ENCODE results near the gene SHF.

Gene SHF

DNA sequence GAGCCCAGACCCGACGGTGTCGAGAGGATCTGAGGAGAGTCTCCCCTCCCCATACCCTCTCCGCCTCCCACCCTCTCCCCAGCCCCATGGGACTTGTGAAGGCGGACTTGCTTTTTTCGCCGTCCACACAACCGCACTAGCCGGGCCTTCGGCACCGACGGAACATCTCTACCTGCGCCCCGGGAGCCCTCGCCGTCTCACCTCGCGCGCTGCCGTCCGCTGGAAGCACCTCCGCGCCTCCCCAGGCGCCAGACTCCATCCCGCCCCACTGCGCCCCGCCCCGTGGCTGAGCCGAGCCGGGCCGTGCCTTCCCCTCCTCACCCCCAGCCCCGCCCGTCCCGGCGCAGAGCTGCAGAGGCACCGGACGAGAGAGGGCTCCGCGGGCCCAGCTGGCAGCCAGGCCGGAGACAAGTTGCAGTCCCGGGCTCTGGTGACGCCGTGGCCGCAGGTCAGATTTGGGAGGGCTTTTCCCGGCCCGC lies 58.1 kb downstream of the SHF start, which contains the start of the genes DUOX1 and DUOXA1:
DUOX1 (plus strand) TSS at position 344 of the 479 bp plus-strand sequence. CDS start 1,973 bp downstream, outside the sequence.
DUOXA1 (minus strand) TSS at position 229 of the 479 bp plus-strand sequence. CDS start 6,865 bp downstream, outside the sequence.
- no peaks in the 10 kb centered on the region for H3K36me3 ChIP-seq (ENCODE audit: insufficient read depth, low read depth, low read length)
- no peaks in the 10 kb centered on the region; the same call in 1 of the 2 replicates for H3K9me3 ChIP-seq (ENCODE audit: insufficient read depth, low read depth, low read length)
- peaks cover 100% of the 10 kb centered on the region for H3K27me3 ChIP-seq (ENCODE audit: insufficient read depth, low read length)
- peak within 1 kb of the TSS; percentile 72 for H3K4me3 ChIP-seq (ENCODE audit: low read length)
- H3K27ac ChIP-seq (ENCODE audit: low read length): no peak within 1 kb of the TSS
- H3K4me1 ChIP-seq (ENCODE audit: insufficient read depth, low read length): no peaks in the 10 kb centered on the region; the same call in 1 of the 2 replicates
- H3K9ac ChIP-seq (ENCODE audit: low read depth, low read length): no peak within 1 kb of the TSS

DNA sequence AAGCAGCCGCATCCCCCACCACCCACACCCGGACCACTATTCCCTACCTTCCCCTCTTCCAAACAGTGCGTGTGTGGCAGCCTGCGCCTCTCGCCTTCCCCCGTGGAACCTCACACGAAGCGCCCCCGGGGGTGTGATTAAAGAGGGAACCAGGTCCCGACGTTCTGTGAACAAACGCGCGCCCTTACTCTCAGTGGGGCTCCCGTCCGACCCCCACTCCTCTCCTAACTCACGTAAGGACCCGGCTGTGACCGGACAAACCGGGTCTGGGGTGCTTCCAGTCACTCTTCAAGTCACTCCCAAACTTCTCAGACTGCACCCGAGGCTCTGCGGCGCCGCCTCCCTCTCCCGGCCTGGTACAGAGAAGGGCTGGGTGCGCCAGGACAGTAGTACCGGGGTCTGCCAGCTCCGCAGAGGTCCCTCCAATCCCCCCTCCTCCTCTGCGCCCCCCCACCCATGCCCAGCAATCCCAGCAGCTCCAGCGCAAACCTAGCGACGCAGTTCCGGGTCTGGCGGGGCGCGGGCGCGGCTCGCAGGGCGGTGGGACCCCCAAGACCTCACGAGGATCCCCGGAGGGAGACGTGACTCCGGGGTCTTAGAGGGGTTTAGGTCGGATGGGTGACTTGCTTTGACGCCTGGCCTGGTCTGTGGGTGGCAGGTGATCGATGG lies 58.7 kb downstream of the SHF start:
- H3K27me3 ChIP-seq (ENCODE audit: insufficient read depth, low read length): peaks cover 100% of the 10 kb centered on the region

DNA sequence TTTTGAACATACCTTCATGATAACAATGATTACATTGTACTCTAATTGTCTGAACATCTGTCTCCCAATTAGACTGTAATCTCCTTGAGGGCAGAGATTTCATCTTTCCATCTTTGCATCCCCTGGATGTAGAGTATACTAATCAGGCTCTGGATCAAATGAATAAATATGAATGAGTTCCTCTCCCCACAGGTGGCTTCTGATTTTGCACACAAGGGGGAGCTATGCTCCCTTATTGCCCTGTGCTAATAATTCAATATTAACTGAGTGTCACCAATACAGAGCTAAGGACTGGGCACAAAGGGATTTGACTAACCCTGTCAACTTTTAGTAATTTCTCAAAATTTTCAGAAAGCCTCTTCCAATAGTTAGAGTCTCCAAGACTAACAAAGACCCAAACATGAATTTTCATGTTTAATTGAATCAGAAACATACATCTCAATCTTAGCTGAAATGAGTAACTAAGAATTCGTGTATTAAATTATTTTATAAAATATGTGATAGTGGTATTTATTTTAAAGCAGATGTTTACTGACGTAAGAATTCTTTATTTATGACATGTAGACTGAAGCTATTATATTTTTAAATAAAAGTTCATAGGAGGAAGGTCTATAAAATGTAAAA lies 61.1 kb downstream of the SHF start:
- Histone ChIP-seq H3K4me1 (ENCODE audit: insufficient read depth, low read length) (no peaks in the 10 kb centered on the region; the same call in 1 of the 2 replicates), H3K9ac (ENCODE audit: low read depth, low read length) (no peak overlapping the region), H3K27ac (ENCODE audit: low read length) (no peak overlapping the region), H3K27me3 (ENCODE audit: insufficient read depth, low read length) (peaks cover 100% of the 10 kb centered on the region), H3K4me3 (ENCODE audit: low read length) (no peak overlapping the region), H3K36me3 (ENCODE audit: insufficient read depth, low read depth, low read length) (no peaks in the 10 kb centered on the region), H3K9me3 (ENCODE audit: insufficient read depth, low read depth, low read length) (no peaks in the 10 kb centered on the region; the same call in 1 of the 2 replicates)

More for the DNA sequence above, 58.7 kb downstream of the SHF start:
- Histone ChIP-seq H3K36me3 (ENCODE audit: insufficient read depth, low read depth, low read length) (no peaks in the 10 kb centered on the region), H3K4me3 (ENCODE audit: low read length) (peak overlapping the region; percentile 72), H3K9me3 (ENCODE audit: insufficient read depth, low read depth, low read length) (no peaks in the 10 kb centered on the region; the same call in 1 of the 2 replicates), H3K4me1 (ENCODE audit: insufficient read depth, low read length) (no peaks in the 10 kb centered on the region; the same call in 1 of the 2 replicates), H3K9ac (ENCODE audit: low read depth, low read length) (no peak overlapping the region), H3K27ac (ENCODE audit: low read length) (no peak overlapping the region)

GRCh38 chr15:45123397-45123796 lies 64.4 kb downstream of the SHF start:
- Histone ChIP-seq H3K4me1 (ENCODE audit: insufficient read depth, low read length) (no peaks in the 10 kb centered on the region), H3K9ac (ENCODE audit: low read depth, low read length) (no peak overlapping the region), H3K27me3 (ENCODE audit: insufficient read depth, low read length) (peaks cover 100% of the 10 kb centered on the region), H3K9me3 (ENCODE audit: insufficient read depth, low read depth, low read length) (no peaks in the 10 kb centered on the region), H3K27ac (ENCODE audit: low read length) (no peak overlapping the region), H3K36me3 (ENCODE audit: insufficient read depth, low read depth, low read length) (no peaks in the 10 kb centered on the region), H3K4me3 (ENCODE audit: low read length) (no peak overlapping the region)

- H3K4me3 ChIP-seq (ENCODE audit: low read length): no peak overlapping the region
- H3K27me3 ChIP-seq (ENCODE audit: insufficient read depth, low read length): peaks cover 100% of the 10 kb centered on the region
- no peaks in the 10 kb centered on the region for H3K4me1 ChIP-seq (ENCODE audit: insufficient read depth, low read length)
- H3K36me3 ChIP-seq (ENCODE audit: insufficient read depth, low read depth, low read length): no peaks in the 10 kb centered on the region
- no peak overlapping the region for H3K27ac ChIP-seq (ENCODE audit: low read length)
- H3K9ac ChIP-seq (ENCODE audit: low read depth, low read length): no peak overlapping the region
- no peaks in the 10 kb centered on the region for H3K9me3 ChIP-seq (ENCODE audit: insufficient read depth, low read depth, low read length)
Measured at GRCh38 chr15:45122719-45123118, 65.0 kb downstream of the SHF start.

DNA sequence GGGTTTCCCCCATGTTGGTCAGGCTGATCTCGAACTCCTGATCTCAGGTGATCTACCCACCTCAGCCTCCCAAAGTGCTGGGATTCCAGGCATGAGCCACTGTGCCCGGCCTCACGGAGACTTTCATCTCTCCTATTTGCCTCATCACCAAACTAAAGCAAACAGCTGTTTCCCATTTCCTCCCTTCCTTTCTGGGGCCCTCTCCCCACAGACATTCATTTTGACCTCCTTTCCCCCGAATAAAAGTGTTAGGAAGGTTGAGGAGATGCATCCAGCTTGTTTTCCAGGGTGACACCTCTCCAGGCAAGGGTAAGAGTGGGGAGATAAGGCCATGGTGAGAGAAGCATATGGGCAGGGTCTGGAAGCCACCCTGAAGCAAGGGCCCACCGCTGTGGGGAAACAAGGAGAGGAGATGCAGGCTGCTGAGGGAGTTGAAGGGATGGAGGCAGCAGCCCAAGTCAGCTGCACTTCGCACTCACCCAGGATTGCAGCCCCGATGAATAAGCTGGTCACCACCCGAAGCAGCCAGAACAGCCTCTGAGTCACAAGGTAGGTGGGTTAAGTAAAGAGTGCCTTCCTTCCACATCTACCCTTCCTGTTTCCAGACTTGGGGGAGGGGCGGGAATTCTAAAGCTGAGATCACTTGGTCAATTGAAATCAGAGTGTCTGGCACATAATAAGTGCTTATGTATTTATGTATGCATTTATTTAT lies 65.9 kb downstream of the SHF start:
- H3K4me1 ChIP-seq (ENCODE audit: insufficient read depth, low read length): no peaks in the 10 kb centered on the region
- no peaks in the 10 kb centered on the region; the same call in 1 of the 2 replicates for H3K9me3 ChIP-seq (ENCODE audit: insufficient read depth, low read depth, low read length)
- H3K27ac ChIP-seq (ENCODE audit: low read length): no peak overlapping the region
- H3K36me3 ChIP-seq (ENCODE audit: insufficient read depth, low read depth, low read length): no peaks in the 10 kb centered on the region
- H3K9ac ChIP-seq (ENCODE audit: low read depth, low read length): no peak overlapping the region
- H3K4me3 ChIP-seq (ENCODE audit: low read length): no peak overlapping the region
- peaks cover 100% of the 10 kb centered on the region for H3K27me3 ChIP-seq (ENCODE audit: insufficient read depth, low read length)

DNA sequence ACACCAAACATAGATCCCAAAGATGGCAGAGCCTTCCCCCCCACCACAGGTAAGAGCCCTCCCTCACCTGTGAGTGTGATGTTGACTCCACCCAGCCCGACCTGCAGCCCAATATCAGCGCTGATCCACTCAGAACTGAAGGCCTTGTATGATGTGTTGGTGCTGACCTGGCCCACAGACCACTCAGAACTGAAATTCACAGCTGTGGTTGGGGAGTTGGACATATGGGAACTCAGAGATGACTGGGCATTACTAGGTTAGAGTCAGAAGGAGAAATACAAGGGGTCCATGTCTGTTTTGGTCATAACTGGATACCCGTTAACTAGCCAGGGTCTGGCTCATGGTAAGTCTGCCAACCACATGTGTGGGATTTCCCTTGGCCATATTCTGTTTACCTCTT lies 66.7 kb downstream of the SHF start:
- H3K27me3 ChIP-seq (ENCODE audit: insufficient read depth, low read length): peaks cover 100% of the 10 kb centered on the region
- H3K9ac ChIP-seq (ENCODE audit: low read depth, low read length): no peak overlapping the region
- H3K9me3 ChIP-seq (ENCODE audit: insufficient read depth, low read depth, low read length): peaks cover 6% of the 10 kb centered on the region; the same call in 1 of the 2 replicates
- H3K4me1 ChIP-seq (ENCODE audit: insufficient read depth, low read length): no peaks in the 10 kb centered on the region
- H3K36me3 ChIP-seq (ENCODE audit: insufficient read depth, low read depth, low read length): no peaks in the 10 kb centered on the region
- H3K4me3 ChIP-seq (ENCODE audit: low read length): no peak overlapping the region
- no peak overlapping the region for H3K27ac ChIP-seq (ENCODE audit: low read length)

- Histone ChIP-seq H3K9ac (ENCODE audit: low read depth, low read length) (no peak overlapping the region), H3K27me3 (ENCODE audit: insufficient read depth, low read length) (peaks cover 100% of the 10 kb centered on the region), H3K9me3 (ENCODE audit: insufficient read depth, low read depth, low read length) (peaks cover 8% of the 10 kb centered on the region; the same call in 1 of the 2 replicates), H3K27ac (ENCODE audit: low read length) (no peak overlapping the region), H3K4me3 (ENCODE audit: low read length) (no peak overlapping the region), H3K4me1 (ENCODE audit: insufficient read depth, low read length) (no peaks in the 10 kb centered on the region), H3K36me3 (ENCODE audit: insufficient read depth, low read depth, low read length) (no peaks in the 10 kb centered on the region)
Measured at GRCh38 chr15:45120081-45120972, 67.4 kb downstream of the SHF start.

DNA sequence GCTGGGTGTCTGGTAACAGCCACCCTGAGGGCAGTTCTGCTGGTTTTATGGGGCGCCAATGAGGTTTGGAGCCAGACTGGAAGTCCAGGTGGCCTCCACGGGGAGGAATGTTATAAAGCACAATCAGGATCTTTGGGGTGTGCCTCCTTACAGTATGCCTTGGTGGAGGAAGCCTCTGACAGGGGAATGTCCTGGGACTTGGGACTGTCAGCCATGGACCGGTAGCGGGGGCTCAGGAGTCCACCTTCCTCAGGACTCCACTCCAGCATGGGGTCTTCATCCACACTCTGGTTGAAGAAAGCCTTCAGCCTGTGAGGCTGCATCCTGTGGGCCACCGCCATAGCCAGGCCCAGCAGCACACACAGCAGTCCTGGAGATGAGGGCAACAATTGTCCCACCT lies 68.8 kb downstream of the SHF start:
- Histone ChIP-seq H3K36me3 (ENCODE audit: insufficient read depth, low read depth, low read length) (no peaks in the 10 kb centered on the region), H3K27me3 (ENCODE audit: insufficient read depth, low read length) (peaks cover 100% of the 10 kb centered on the region), H3K4me3 (ENCODE audit: low read length) (no peak overlapping the region), H3K27ac (ENCODE audit: low read length) (no peak overlapping the region), H3K4me1 (ENCODE audit: insufficient read depth, low read length) (no peaks in the 10 kb centered on the region; the same call in 1 of the 2 replicates), H3K9me3 (ENCODE audit: insufficient read depth, low read depth, low read length) (peaks cover 8% of the 10 kb centered on the region; the same call in 1 of the 2 replicates), H3K9ac (ENCODE audit: low read depth, low read length) (no peak overlapping the region)

- Histone ChIP-seq H3K27me3 (ENCODE audit: insufficient read depth, low read length) (peaks cover 100% of the 10 kb centered on the region), H3K4me1 (ENCODE audit: insufficient read depth, low read length) (no peaks in the 10 kb centered on the region; the same call in 1 of the 2 replicates), H3K9ac (ENCODE audit: low read depth, low read length) (no peak overlapping the region), H3K9me3 (ENCODE audit: insufficient read depth, low read depth, low read length) (peaks cover 8% of the 10 kb centered on the region; the same call in 1 of the 2 replicates), H3K27ac (ENCODE audit: low read length) (no peak overlapping the region), H3K4me3 (ENCODE audit: low read length) (peak overlapping the region; percentile 54; the same call in 1 of the 2 replicates), H3K36me3 (ENCODE audit: insufficient read depth, low read depth, low read length) (no peaks in the 10 kb centered on the region)
Measured at GRCh38 chr15:45118131-45118588, 69.6 kb downstream of the SHF start.

All from iPS-20b (cell line).